KMS-11 (cell line): ENCODE measurements around the gene P2RX5.

Source experiments
- H2AFZ ChIP-seq: fragments of 200-600 bp; sonication (generic); 2 replicates; pipeline ENCODE4 v1.6.1; 2016; ENCODE audit warnings: antibody characterized with exemption, mixed run types, low read depth
- H3K27ac ChIP-seq: fragments of 200-600 bp; sonication (generic); 2 replicates; pipeline ENCODE4 v1.6.1; 2016; ENCODE audit warnings: mild to moderate bottlenecking, mixed run types
- H3K27me3 ChIP-seq: fragments of 200-600 bp; sonication (generic); 2 replicates; pipeline ENCODE4 v1.6.1; 2017; ENCODE audit warnings: mild to moderate bottlenecking, low read depth, mixed run types, moderate library complexity; ENCODE audit not compliant: insufficient read depth
- H3K36me3 ChIP-seq: fragments of 200-600 bp; sonication (generic); 2 replicates; pipeline ENCODE4 v1.6.1; 2017; ENCODE audit warnings: mild to moderate bottlenecking, mixed run types; ENCODE audit not compliant: insufficient read depth
- H3K4me1 ChIP-seq: fragments of 200-600 bp; sonication (generic); 2 replicates; pipeline ENCODE4 v1.6.1; 2016; ENCODE audit warnings: mild to moderate bottlenecking, low read depth, mixed run types; ENCODE audit not compliant: poor library complexity, severe bottlenecking
- H3K4me2 ChIP-seq: fragments of 200-600 bp; sonication (generic); 2 replicates; pipeline ENCODE4 v1.7.0; 2016; ENCODE audit warnings: mild to moderate bottlenecking, mixed run types
- H3K4me3 ChIP-seq: fragments of 200-600 bp; sonication (generic); IDR thresholded peaks from 2 replicates; pipeline ENCODE4 v1.6.1; 2017; ENCODE audit warnings: low read depth, low read length, mixed read lengths; ENCODE audit not compliant: insufficient read depth
- H3K79me2 ChIP-seq: fragments of 200-600 bp; sonication (generic); 2 replicates; pipeline ENCODE4 v1.6.1; 2016; ENCODE audit warnings: low read depth, mixed run types; ENCODE audit not compliant: insufficient read depth
- H3K9ac ChIP-seq: fragments of 200-600 bp; sonication (generic); 2 replicates; pipeline ENCODE4 v1.6.1; 2016; ENCODE audit warnings: mild to moderate bottlenecking, mixed run types
- H4K20me1 ChIP-seq: fragments of 200-600 bp; sonication (generic); 2 replicates; pipeline ENCODE4 v1.6.1; 2016; ENCODE audit warnings: mild to moderate bottlenecking, mixed run types; ENCODE audit not compliant: insufficient read depth
- TF ChIP-seq, protein P1 (sequence below): fragments of 200-600 bp; sonication (generic); conservative IDR thresholded peaks from 2 replicates; pipeline ENCODE4 v1.6.1; 2017; ENCODE audit warnings: low read depth, mild to moderate bottlenecking, antibody characterized with exemption, low read length, moderate library complexity, mixed read lengths

Gene P2RX5

DNA sequence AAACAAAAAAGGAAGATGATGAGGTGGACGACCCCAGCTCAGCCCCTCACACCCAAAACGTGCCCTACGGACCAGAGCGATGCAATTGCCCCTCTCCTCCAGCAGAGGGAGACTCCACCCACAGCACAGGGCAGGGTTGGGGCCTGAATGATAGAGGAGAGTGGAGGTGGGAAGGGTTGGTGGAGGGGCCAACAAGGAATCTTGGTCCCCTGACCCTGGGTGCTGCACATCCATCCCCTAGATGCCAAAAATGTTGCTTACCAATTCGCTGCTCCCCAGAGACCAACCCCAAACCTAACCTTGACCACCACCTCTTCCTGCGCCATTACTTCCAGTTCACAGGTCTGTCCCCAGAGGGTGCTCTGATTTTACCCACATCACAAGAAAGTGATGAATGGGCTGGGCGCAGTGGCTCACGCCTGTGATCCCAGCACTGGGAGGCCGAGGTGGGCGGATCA, 12.9 kb downstream of the P2RX5 start:
- Histone ChIP-seq H3K27me3 (no peaks in the 10 kb centered on the region), H4K20me1 (no peaks in the 10 kb centered on the region), H2AFZ (no peak overlapping the region), H3K4me1 (peaks cover 4% of the 10 kb centered on the region), H3K9ac (no peak overlapping the region), H3K4me2 (no peak overlapping the region), H3K36me3 (no peaks in the 10 kb centered on the region), H3K4me3 (no peak overlapping the region), H3K27ac (no peak overlapping the region), H3K79me2 (no peaks in the 10 kb centered on the region)
- TF ChIP-seq, protein P1, sequence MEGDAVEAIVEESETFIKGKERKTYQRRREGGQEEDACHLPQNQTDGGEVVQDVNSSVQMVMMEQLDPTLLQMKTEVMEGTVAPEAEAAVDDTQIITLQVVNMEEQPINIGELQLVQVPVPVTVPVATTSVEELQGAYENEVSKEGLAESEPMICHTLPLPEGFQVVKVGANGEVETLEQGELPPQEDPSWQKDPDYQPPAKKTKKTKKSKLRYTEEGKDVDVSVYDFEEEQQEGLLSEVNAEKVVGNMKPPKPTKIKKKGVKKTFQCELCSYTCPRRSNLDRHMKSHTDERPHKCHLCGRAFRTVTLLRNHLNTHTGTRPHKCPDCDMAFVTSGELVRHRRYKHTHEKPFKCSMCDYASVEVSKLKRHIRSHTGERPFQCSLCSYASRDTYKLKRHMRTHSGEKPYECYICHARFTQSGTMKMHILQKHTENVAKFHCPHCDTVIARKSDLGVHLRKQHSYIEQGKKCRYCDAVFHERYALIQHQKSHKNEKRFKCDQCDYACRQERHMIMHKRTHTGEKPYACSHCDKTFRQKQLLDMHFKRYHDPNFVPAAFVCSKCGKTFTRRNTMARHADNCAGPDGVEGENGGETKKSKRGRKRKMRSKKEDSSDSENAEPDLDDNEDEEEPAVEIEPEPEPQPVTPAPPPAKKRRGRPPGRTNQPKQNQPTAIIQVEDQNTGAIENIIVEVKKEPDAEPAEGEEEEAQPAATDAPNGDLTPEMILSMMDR = peak; percentile 78

DNA sequence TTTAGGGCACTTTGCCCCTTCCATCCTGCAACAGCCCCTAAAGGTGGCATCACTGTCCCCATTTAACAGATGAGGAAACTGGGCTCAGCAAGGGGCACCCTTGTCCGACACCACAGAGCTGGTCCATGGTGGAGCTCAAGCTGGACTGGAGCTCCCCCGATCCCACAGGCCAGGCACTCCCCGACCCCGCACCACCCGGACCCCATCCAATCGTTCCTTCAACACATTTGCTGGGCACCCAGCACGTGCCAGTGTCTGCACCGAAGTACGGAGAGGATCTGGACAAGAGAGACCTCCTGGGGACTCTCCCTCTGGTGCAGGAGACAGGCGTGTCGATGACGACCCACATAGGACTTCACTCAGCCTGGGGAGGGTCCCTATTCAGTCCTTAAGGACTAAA, 13.9 kb downstream of the P2RX5 start:
- Histone ChIP-seq H3K27ac (no peak overlapping the region), H3K9ac (no peak overlapping the region), H3K79me2 (no peaks in the 10 kb centered on the region), H2AFZ (no peak overlapping the region), H3K36me3 (no peaks in the 10 kb centered on the region), H4K20me1 (no peaks in the 10 kb centered on the region), H3K27me3 (no peaks in the 10 kb centered on the region), H3K4me1 (peaks cover 4% of the 10 kb centered on the region), H3K4me3 (no peak overlapping the region), H3K4me2 (no peak overlapping the region)
- TF ChIP-seq, protein P1 = no peak

DNA sequence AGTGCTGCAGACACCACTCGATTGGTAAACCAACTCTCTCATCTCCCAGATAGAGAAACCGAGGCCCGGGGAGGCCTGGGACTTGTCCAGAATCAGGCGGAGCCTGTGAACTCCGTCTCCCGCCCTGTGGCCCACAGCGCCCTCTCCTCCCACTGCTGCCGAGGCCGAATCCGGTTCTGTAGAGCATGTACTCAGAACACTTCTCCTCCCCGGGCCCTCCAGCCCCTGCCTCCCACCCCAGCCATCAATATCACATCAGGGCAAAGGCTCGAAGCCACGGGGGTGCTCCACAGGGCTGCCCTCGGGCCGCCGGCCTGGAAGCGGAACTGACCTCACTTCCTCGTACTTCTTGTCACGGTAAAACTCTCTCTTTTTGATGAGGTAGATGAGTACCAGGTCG, 14.4 kb downstream of the P2RX5 start:
- Histone ChIP-seq H3K9ac (no peak overlapping the region), H2AFZ (no peak overlapping the region), H4K20me1 (no peaks in the 10 kb centered on the region), H3K36me3 (no peaks in the 10 kb centered on the region), H3K4me2 (no peak overlapping the region), H3K4me1 (peaks cover 4% of the 10 kb centered on the region), H3K79me2 (no peaks in the 10 kb centered on the region), H3K27me3 (no peaks in the 10 kb centered on the region), H3K27ac (no peak overlapping the region), H3K4me3 (no peak overlapping the region)
- TF ChIP-seq, protein P1 = no peak

DNA sequence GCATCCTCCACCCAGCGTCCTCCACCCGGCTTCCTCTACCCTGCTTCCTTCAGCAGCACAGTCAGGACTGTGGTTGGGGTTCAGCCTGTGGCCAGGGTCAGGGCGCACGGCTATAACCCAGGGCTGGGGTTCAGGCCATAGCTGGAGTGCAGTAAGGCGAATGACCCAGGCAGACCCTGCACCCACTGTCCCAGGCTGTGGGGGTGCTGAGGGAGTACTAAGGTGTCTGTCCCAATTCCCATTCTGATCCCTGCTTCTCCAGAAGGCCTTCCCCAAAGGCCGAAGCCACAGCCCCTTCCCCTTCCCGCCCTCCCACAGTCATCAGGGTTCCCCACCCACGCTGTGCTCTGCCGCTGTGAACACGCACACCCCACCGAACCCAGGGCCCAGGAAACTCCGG, 14.9 kb downstream of the P2RX5 start:
- Histone ChIP-seq H3K9ac (no peak overlapping the region), H3K27me3 (no peaks in the 10 kb centered on the region), H3K79me2 (no peaks in the 10 kb centered on the region), H3K4me1 (peaks cover 4% of the 10 kb centered on the region), H3K4me3 (no peak overlapping the region), H4K20me1 (no peaks in the 10 kb centered on the region), H2AFZ (no peak overlapping the region), H3K27ac (no peak overlapping the region), H3K4me2 (no peak overlapping the region), H3K36me3 (no peaks in the 10 kb centered on the region)
- TF ChIP-seq, protein P1 = no peak
